HepG2 (cell line): Measurements from ENCODE around the gene TXNL4B. TPM values are rescaled to one million over a fixed set of nuclear protein-coding genes. Genes with fewer than 3 reads are reported as not detected.

Source experiments
- GATAD2A ChIP-seq: IDR thresholded peaks from 2 replicates; pipeline ENCODE4 v1.6.1; 2016
- ISL2 ChIP-seq: sonication (generic); formaldehyde crosslinking; IDR thresholded peaks from 2 replicates; pipeline ENCODE4 v1.5.0; 2020; ENCODE audit warnings: missing genetic modification reagents
- TEAD2 ChIP-seq: sonication (generic); formaldehyde crosslinking; IDR thresholded peaks from 2 replicates; pipeline ENCODE4 v1.9.0; 2021; ENCODE audit warnings: missing genetic modification reagents
- ZNF30 ChIP-seq: sonication (generic); formaldehyde crosslinking; IDR thresholded peaks from 2 replicates; pipeline ENCODE4 v1.5.0; 2020; ENCODE audit warnings: mild to moderate bottlenecking, missing genetic modification reagents
- polyA plus RNA-seq, 8 experiments: library from polyadenylated mRNA; depleted of rRNA in 3 of 8; stranded (reverse) in 7 of 8; unstranded in 1 of 8; fragments of >200 nt; fragmentation: Illumina TruSeq in 4 of 8; extraction: Trizol in 4 of 8; gene quantifications; 2 replicates each; pipeline versions ENCODE4 v1.2.1 to v1.2.3, GENCODE V29; 2011 to 2016; ENCODE audit warnings: low read depth in 4 of 8, missing spikeins in 1 of 8, mixed read lengths in 1 of 8; ENCODE audit not compliant: insufficient read depth in 1 of 8
- total RNA-seq, 5 experiments: library from RNA; depleted of rRNA; stranded (reverse); fragments of >200 nt; fragmentation: Illumina TruSeq; extraction: Trizol; gene quantifications; 2 replicates each; pipeline ENCODE4 v1.2.3, GENCODE V29; 2016; ENCODE audit warnings: low read depth in 1 of 5
- TF ChIP-seq, protein P1 (sequence below): sonication (generic); formaldehyde crosslinking; IDR thresholded peaks from 2 replicates; pipeline ENCODE4 v1.9.0; 2021; ENCODE audit warnings: mild to moderate bottlenecking, missing genetic modification reagents
- TF ChIP-seq, protein P2 (sequence below): sonication (generic); formaldehyde crosslinking; IDR thresholded peaks from 2 replicates; pipeline ENCODE4 v1.9.0; 2021; ENCODE audit warnings: missing genetic modification reagents, mild to moderate bottlenecking, borderline replicate concordance

TXNL4B gene
- total and polyA plus RNA-seq, 2 of the 13 experiments (the other 11 are each of a cell fraction or from before 2014, with no cell fraction given) = 17.4 to 18.3 TPM

DNA sequence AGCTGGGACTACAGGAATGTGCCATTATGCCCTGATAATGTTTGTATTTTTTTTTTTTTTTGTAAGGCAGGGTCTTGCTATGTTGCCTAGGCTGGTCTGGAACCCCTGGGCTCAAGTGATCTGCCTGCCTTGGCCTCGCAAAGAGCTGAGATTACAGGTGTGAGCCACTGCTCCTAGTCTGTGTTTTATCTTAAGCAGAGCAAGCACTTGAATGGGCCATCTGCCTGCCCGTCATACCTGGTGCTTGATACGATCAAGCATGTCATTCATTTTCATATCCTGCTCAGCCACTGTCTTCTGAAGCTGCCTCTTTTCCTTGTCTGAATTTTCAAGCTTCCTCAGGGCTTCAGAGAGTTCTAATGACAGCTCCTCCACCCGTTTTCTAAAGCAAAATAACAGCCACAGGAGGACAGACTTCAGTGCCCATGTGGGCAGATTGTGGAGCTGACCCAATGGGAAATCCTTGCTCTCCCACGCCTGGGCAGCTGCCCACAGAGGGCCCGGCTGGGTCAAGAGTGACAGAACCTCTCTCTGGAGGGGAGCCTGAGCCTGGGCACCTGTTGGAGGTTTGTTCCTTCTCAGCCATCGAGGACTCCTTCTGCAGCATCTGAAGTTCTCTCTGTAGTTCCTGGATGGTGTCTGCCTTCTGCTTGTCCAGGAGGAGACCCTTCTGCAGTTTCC lies 36.7 kb upstream of the TXNL4B start (continued):
- TF ChIP-seq, protein P1, sequence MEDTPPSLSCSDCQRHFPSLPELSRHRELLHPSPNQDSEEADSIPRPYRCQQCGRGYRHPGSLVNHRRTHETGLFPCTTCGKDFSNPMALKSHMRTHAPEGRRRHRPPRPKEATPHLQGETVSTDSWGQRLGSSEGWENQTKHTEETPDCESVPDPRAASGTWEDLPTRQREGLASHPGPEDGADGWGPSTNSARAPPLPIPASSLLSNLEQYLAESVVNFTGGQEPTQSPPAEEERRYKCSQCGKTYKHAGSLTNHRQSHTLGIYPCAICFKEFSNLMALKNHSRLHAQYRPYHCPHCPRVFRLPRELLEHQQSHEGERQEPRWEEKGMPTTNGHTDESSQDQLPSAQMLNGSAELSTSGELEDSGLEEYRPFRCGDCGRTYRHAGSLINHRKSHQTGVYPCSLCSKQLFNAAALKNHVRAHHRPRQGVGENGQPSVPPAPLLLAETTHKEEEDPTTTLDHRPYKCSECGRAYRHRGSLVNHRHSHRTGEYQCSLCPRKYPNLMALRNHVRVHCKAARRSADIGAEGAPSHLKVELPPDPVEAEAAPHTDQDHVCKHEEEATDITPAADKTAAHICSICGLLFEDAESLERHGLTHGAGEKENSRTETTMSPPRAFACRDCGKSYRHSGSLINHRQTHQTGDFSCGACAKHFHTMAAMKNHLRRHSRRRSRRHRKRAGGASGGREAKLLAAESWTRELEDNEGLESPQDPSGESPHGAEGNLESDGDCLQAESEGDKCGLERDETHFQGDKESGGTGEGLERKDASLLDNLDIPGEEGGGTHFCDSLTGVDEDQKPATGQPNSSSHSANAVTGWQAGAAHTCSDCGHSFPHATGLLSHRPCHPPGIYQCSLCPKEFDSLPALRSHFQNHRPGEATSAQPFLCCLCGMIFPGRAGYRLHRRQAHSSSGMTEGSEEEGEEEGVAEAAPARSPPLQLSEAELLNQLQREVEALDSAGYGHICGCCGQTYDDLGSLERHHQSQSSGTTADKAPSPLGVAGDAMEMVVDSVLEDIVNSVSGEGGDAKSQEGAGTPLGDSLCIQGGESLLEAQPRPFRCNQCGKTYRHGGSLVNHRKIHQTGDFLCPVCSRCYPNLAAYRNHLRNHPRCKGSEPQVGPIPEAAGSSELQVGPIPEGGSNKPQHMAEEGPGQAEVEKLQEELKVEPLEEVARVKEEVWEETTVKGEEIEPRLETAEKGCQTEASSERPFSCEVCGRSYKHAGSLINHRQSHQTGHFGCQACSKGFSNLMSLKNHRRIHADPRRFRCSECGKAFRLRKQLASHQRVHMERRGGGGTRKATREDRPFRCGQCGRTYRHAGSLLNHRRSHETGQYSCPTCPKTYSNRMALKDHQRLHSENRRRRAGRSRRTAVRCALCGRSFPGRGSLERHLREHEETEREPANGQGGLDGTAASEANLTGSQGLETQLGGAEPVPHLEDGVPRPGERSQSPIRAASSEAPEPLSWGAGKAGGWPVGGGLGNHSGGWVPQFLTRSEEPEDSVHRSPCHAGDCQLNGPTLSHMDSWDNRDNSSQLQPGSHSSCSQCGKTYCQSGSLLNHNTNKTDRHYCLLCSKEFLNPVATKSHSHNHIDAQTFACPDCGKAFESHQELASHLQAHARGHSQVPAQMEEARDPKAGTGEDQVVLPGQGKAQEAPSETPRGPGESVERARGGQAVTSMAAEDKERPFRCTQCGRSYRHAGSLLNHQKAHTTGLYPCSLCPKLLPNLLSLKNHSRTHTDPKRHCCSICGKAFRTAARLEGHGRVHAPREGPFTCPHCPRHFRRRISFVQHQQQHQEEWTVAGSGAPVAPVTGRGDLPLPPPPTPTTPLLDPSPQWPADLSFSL = no peak
- TF ChIP-seq TEAD2 (no peak), ZNF30 (CRISPR knock-in tag) (no peak), GATAD2A (no peak), ISL2 (CRISPR knock-in tag) (no peak)
- TF ChIP-seq, protein P2, sequence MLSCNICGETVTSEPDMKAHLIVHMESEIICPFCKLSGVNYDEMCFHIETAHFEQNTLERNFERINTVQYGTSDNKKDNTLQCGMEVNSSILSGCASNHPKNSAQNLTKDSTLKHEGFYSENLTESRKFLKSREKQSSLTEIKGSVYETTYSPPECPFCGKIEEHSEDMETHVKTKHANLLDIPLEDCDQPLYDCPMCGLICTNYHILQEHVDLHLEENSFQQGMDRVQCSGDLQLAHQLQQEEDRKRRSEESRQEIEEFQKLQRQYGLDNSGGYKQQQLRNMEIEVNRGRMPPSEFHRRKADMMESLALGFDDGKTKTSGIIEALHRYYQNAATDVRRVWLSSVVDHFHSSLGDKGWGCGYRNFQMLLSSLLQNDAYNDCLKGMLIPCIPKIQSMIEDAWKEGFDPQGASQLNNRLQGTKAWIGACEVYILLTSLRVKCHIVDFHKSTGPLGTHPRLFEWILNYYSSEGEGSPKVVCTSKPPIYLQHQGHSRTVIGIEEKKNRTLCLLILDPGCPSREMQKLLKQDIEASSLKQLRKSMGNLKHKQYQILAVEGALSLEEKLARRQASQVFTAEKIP (CRISPR knock-in tag) = no peak
